ENCODE results near the gene DCTN4.

- TF ChIP-seq CTCF (IDR thresholded peaks at IDR 0.05), result no peak
- no peak for TF ChIP-seq POLR2A (IDR thresholded peaks at IDR 0.05)
Measured at GRCh38 chr5:150765011-150765798, 6.4 kb upstream of the DCTN4 start.

Data from Peyer's patch (tissue), 4 donors.